Measurements from ENCODE around the gene RAB43.

Gene RAB43

DNA sequence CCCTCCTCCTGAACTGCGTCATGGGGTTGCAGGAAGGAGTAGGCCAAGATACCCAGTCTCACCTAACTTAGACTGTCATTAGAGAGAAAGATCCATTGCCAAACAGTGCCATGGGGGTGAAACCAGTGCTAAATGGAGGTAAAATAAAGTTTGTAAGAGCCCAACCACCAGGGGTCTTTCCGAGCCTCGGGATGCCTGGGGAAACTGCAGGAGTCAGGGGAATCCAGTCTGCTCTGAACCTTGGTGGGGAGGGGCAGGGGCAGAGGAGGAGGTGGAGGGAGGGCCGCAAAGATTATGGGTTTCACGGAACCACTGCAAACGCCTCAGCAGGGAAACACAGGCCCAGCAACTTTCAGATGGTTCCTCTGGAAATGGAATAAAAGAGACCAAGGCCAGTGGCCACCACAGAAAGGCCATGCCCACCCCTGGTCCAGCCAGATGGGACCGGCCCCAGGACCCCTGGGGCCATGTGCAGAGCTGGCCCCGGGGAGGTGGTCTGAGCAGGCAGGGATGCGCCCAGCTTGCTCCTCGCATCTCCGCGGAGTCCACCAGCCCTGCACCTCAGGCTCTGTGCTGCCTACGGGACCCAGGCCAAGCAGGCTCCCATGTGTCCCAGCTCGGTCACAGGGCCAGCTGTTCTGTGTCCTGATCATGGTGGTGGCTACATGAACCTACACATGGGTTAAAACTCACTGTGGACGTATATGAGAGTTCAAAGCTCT is 80.9 kb downstream of the RAB43 start:
- Histone ChIP-seq H3K9ac (ENCODE audit: low read depth, low read length, poor library complexity) (no peak overlapping the region), H2BK5ac (ENCODE audit: low read length) (no peak overlapping the region), H2AK5ac (ENCODE audit: low read depth, low read length) (no peak overlapping the region), H3K27ac (replicated peaks; ENCODE audit: low read length) (no peak overlapping the region), H2BK120ac (ENCODE audit: low read depth, low read length) (no peak overlapping the region), H3K4ac (ENCODE audit: low read length) (no peak overlapping the region), H2BK12ac (ENCODE audit: low read length) (no peak overlapping the region), H2AFZ (ENCODE audit: low read length) (no peak overlapping the region), H3K36me3 (replicated peaks in 1 of 2; ENCODE audit: control insufficient read depth in 2 of 2, insufficient read depth in 2 of 2, low read length in 2 of 2) (peaks cover 0 to 50% of the 10 kb centered on the region in 2 donors), H3K27me3 (ENCODE audit: control insufficient read depth in 3 of 3, insufficient read depth in 3 of 3, low read depth in 1 of 3, low read length in 3 of 3) (no peaks in the 10 kb centered on the region), H3K9me3 (replicated peaks in 1 of 2; ENCODE audit: control insufficient read depth in 2 of 2, insufficient read depth in 1 of 2, low read depth in 1 of 2, low read length in 2 of 2) (peaks cover 2 to 18% of the 10 kb centered on the region in 2 donors), H3K4me1 (ENCODE audit: control insufficient read depth in 2 of 2, insufficient read depth in 1 of 2, low read depth in 1 of 2, low read length in 2 of 2) (no peaks in the 10 kb centered on the region), H4K8ac (ENCODE audit: low read depth, low read length) (no peak overlapping the region), H2BK15ac (ENCODE audit: low read length) (peak overlapping the region; percentile 6), H3K79me1 (ENCODE audit: low read depth, low read length) (no peaks in the 10 kb centered on the region), H3K18ac (ENCODE audit: low read length) (peak overlapping the region; percentile 64), H3K4me3 (ENCODE audit: low read length in 2 of 2) (peak overlapping the region in 1 of 2 donors; percentile 26), H3K23ac (ENCODE audit: low read depth, low read length, poor library complexity) (no peak overlapping the region), H3K4me2 (ENCODE audit: insufficient read depth, low read length, poor library complexity, severe bottlenecking) (no peak overlapping the region), H3K14ac (ENCODE audit: low read length) (no peak overlapping the region), H4K91ac (ENCODE audit: low read depth, low read length, poor library complexity) (no peak overlapping the region)
- WGBS, 2 donors (ENCODE audit: extremely low coverage in 2 of 2, insufficient read length in 2 of 2, insufficient replicate concordance in 1 of 2): no CpG with 5 or more reads among the region's 15 CpGs
- DNase-seq (ENCODE audit: low spot score): no peak

DNA sequence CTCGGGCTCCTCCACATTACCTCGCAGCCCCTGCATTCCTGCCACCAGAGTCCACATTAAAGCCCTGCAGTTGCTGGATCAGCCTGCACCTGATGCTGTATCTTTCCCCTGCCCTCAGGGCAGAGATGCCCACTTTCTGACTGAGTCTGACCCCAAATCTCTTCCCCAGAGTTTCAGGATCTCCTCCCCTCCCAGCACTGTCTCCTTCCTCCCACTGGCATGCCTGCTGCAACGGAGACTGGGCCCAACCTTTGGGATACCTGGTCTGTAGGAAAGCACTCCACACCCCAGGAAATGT is 81.6 kb downstream of the RAB43 start:
- no peak for DNase-seq (ENCODE audit: low spot score)
- no peak overlapping the region for H3K4me3 ChIP-seq (ENCODE audit: low read length in 2 of 2)
- no CpG with 5 or more reads among the region's 3 CpGs for WGBS, 2 donors (ENCODE audit: extremely low coverage in 2 of 2, insufficient read length in 2 of 2, insufficient replicate concordance in 1 of 2)

DNA sequence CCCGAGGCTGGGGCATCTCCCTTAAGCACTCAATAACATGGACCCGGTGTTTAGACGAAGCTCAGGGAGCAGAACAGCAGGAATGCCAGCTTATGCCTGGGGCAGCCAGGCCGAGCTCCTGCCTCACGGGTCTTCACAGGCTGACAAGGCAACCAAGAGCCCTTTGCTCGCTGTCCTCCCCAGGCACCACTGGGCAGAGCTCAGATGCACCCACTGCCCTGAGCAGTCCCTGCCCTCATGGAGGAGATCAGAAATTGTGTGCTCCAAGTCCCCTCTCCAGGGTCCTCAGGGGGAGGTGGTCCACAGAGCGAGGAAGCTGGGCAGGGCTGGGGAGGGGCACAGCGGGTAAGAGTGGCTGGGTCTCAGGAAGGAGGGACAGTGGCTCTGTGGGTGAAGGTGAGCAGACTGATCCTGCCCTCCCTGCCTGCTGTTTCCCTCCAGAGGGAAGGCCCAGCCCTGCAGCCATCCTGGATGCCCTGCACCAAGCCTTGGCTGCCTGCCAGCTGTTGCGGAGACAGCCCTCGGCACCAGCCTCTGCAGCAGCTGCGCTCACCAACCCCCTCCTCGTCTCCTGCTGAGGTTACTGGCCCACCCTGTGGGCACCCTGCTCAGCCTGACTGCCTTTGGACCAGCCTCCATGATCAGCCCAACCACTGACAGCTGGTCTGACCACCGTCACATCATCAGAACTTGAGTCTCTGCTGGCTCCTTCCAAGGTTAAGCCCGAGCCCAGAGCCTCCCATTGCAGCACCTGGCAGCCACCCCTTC is 82.1 kb downstream of the RAB43 start:
- H2BK15ac ChIP-seq (ENCODE audit: low read length): peak overlapping the region; percentile 20
- no peak overlapping the region for H4K91ac ChIP-seq (ENCODE audit: low read depth, low read length, poor library complexity)
- no peak for DNase-seq (ENCODE audit: low spot score)
- no peak overlapping the region for H2BK12ac ChIP-seq (ENCODE audit: low read length)
- H3K27ac ChIP-seq (replicated peaks; ENCODE audit: low read length): no peak overlapping the region
- no peaks in the 10 kb centered on the region for H3K27me3 ChIP-seq (ENCODE audit: control insufficient read depth in 3 of 3, insufficient read depth in 3 of 3, low read depth in 1 of 3, low read length in 3 of 3)
- peaks cover 0 to 62% of the 10 kb centered on the region in 2 donors for H3K36me3 ChIP-seq (replicated peaks in 1 of 2; ENCODE audit: control insufficient read depth in 2 of 2, insufficient read depth in 2 of 2, low read length in 2 of 2)
- H3K4me3 ChIP-seq (ENCODE audit: low read length in 2 of 2): no peak overlapping the region
- no peak overlapping the region for H3K4ac ChIP-seq (ENCODE audit: low read length)
- no peak overlapping the region for H3K4me2 ChIP-seq (ENCODE audit: insufficient read depth, low read length, poor library complexity, severe bottlenecking)
- no peak overlapping the region for H3K18ac ChIP-seq (ENCODE audit: low read length)
- H3K14ac ChIP-seq (ENCODE audit: low read length): no peak overlapping the region
- no peaks in the 10 kb centered on the region for H3K4me1 ChIP-seq (ENCODE audit: control insufficient read depth in 2 of 2, insufficient read depth in 1 of 2, low read depth in 1 of 2, low read length in 2 of 2)
- H3K79me1 ChIP-seq (ENCODE audit: low read depth, low read length): no peaks in the 10 kb centered on the region
- H3K9ac ChIP-seq (ENCODE audit: low read depth, low read length, poor library complexity): peak overlapping the region; percentile 24
- peaks cover 2 to 18% of the 10 kb centered on the region in 2 donors for H3K9me3 ChIP-seq (replicated peaks in 1 of 2; ENCODE audit: control insufficient read depth in 2 of 2, insufficient read depth in 1 of 2, low read depth in 1 of 2, low read length in 2 of 2)
- H4K8ac ChIP-seq (ENCODE audit: low read depth, low read length): no peak overlapping the region
- H2BK5ac ChIP-seq (ENCODE audit: low read length): no peak overlapping the region
- no peak overlapping the region for H2AFZ ChIP-seq (ENCODE audit: low read length)
- peak overlapping the region; percentile 48 for H2AK5ac ChIP-seq (ENCODE audit: low read depth, low read length)
- WGBS, 2 donors (ENCODE audit: extremely low coverage in 2 of 2, insufficient read length in 2 of 2, insufficient replicate concordance in 1 of 2): no CpG with 5 or more reads among the region's 14 CpGs
- no peak overlapping the region for H3K23ac ChIP-seq (ENCODE audit: low read depth, low read length, poor library complexity)
- H2BK120ac ChIP-seq (ENCODE audit: low read depth, low read length): no peak overlapping the region

More for the DNA sequence above, 81.6 kb downstream of the RAB43 start:
- H3K9ac ChIP-seq (ENCODE audit: low read depth, low read length, poor library complexity): no peak overlapping the region
- H3K4me1 ChIP-seq (ENCODE audit: control insufficient read depth in 2 of 2, insufficient read depth in 1 of 2, low read depth in 1 of 2, low read length in 2 of 2): no peaks in the 10 kb centered on the region
- no peak overlapping the region for H3K18ac ChIP-seq (ENCODE audit: low read length)
- H3K4me2 ChIP-seq (ENCODE audit: insufficient read depth, low read length, poor library complexity, severe bottlenecking): no peak overlapping the region
- H2AFZ ChIP-seq (ENCODE audit: low read length): no peak overlapping the region
- peaks cover 0 to 57% of the 10 kb centered on the region in 2 donors for H3K36me3 ChIP-seq (replicated peaks in 1 of 2; ENCODE audit: control insufficient read depth in 2 of 2, insufficient read depth in 2 of 2, low read length in 2 of 2)
- H2BK12ac ChIP-seq (ENCODE audit: low read length): no peak overlapping the region
- H3K23ac ChIP-seq (ENCODE audit: low read depth, low read length, poor library complexity): no peak overlapping the region
- no peak overlapping the region for H4K8ac ChIP-seq (ENCODE audit: low read depth, low read length)
- no peaks in the 10 kb centered on the region for H3K79me1 ChIP-seq (ENCODE audit: low read depth, low read length)
- H2AK5ac ChIP-seq (ENCODE audit: low read depth, low read length): peak overlapping the region; percentile 48
- H2BK15ac ChIP-seq (ENCODE audit: low read length): no peak overlapping the region
- H3K9me3 ChIP-seq (replicated peaks in 1 of 2; ENCODE audit: control insufficient read depth in 2 of 2, insufficient read depth in 1 of 2, low read depth in 1 of 2, low read length in 2 of 2): peaks cover 2 to 18% of the 10 kb centered on the region in 2 donors
- no peak overlapping the region for H3K14ac ChIP-seq (ENCODE audit: low read length)
- H4K91ac ChIP-seq (ENCODE audit: low read depth, low read length, poor library complexity): no peak overlapping the region
- H2BK5ac ChIP-seq (ENCODE audit: low read length): no peak overlapping the region
- H2BK120ac ChIP-seq (ENCODE audit: low read depth, low read length): no peak overlapping the region
- no peaks in the 10 kb centered on the region for H3K27me3 ChIP-seq (ENCODE audit: control insufficient read depth in 3 of 3, insufficient read depth in 3 of 3, low read depth in 1 of 3, low read length in 3 of 3)
- H3K27ac ChIP-seq (replicated peaks; ENCODE audit: low read length): no peak overlapping the region
- H3K4ac ChIP-seq (ENCODE audit: low read length): no peak overlapping the region

DNA sequence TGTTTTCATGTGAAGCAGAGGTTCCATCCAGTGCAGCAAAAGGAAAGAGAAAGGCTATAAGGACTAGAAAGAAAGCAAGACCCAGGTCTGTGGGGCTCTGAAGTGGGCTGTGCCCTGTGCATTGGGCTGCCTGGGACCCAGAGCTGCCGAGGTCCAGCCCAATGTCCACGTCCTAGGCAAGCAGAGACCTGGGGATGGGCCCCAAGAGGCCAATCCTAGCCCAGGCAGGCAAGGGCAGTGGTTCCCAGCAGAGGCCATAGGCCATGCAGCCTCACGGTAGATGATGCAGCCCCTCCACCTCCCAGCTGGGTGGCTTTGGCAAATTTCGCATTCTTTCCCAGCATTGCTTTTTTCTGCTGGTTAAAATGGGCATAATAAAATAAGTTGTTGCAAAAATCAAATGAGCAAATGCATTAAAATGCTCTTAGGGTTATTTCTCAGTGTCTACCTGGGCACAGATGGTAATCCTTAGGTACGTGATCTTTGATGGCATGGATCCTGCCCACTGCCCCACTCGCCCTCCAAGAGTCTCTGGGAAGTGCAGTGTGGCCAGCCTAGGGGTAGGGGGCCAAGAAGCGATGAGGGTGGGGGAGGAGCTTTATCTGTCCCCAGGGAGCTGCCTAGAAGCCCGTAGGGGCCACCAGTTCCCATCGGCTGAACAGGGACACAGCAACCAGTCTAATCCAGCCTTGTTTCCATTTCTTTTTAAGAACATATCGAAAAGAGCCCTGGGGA is 83.3 kb downstream of the RAB43 start:
- no peak for DNase-seq (ENCODE audit: low spot score)
- H2BK12ac ChIP-seq (ENCODE audit: low read length): peak overlapping the region; percentile 53
- no peak overlapping the region for H3K14ac ChIP-seq (ENCODE audit: low read length)
- H3K4me1 ChIP-seq (ENCODE audit: control insufficient read depth in 2 of 2, insufficient read depth in 1 of 2, low read depth in 1 of 2, low read length in 2 of 2): no peaks in the 10 kb centered on the region
- no peak overlapping the region for H2BK15ac ChIP-seq (ENCODE audit: low read length)
- H3K27me3 ChIP-seq (ENCODE audit: control insufficient read depth in 3 of 3, insufficient read depth in 3 of 3, low read depth in 1 of 3, low read length in 3 of 3): no peaks in the 10 kb centered on the region
- H3K23ac ChIP-seq (ENCODE audit: low read depth, low read length, poor library complexity): peak overlapping the region; percentile 67
- no peak overlapping the region for H3K9ac ChIP-seq (ENCODE audit: low read depth, low read length, poor library complexity)
- H3K27ac ChIP-seq (replicated peaks; ENCODE audit: low read length): no peak overlapping the region
- H3K4ac ChIP-seq (ENCODE audit: low read length): no peak overlapping the region
- H2BK120ac ChIP-seq (ENCODE audit: low read depth, low read length): no peak overlapping the region
- H4K91ac ChIP-seq (ENCODE audit: low read depth, low read length, poor library complexity): no peak overlapping the region
- peak overlapping the region; percentile 58 for H3K18ac ChIP-seq (ENCODE audit: low read length)
- no peak overlapping the region for H2AFZ ChIP-seq (ENCODE audit: low read length)
- H3K36me3 ChIP-seq (replicated peaks in 1 of 2; ENCODE audit: control insufficient read depth in 2 of 2, insufficient read depth in 2 of 2, low read length in 2 of 2): peaks cover 0 to 74% of the 10 kb centered on the region in 2 donors
- no CpG with 5 or more reads among the region's 10 CpGs for WGBS, 2 donors (ENCODE audit: extremely low coverage in 2 of 2, insufficient read length in 2 of 2, insufficient replicate concordance in 1 of 2)
- H3K9me3 ChIP-seq (replicated peaks in 1 of 2; ENCODE audit: control insufficient read depth in 2 of 2, insufficient read depth in 1 of 2, low read depth in 1 of 2, low read length in 2 of 2): peaks cover 2 to 14% of the 10 kb centered on the region in 2 donors
- H3K4me3 ChIP-seq (ENCODE audit: low read length in 2 of 2): no peak overlapping the region
- H4K8ac ChIP-seq (ENCODE audit: low read depth, low read length): no peak overlapping the region
- no peak overlapping the region for H2BK5ac ChIP-seq (ENCODE audit: low read length)
- no peaks in the 10 kb centered on the region for H3K79me1 ChIP-seq (ENCODE audit: low read depth, low read length)
- H3K4me2 ChIP-seq (ENCODE audit: insufficient read depth, low read length, poor library complexity, severe bottlenecking): no peak overlapping the region
- no peak overlapping the region for H2AK5ac ChIP-seq (ENCODE audit: low read depth, low read length)
